HG03571 (cell line): ENCODE data around the gene MYO1B.

Experiments used
- ATAC-seq: cut with Tn5 transposase; IDR thresholded peaks from one replicate; pipeline ENCODE4 v1.9.1; 2021; ENCODE audit not compliant: unreplicated experiment

Gene MYO1B

GRCh38 chr2:191225690-191226089 lies 19.5 kb upstream of the MYO1B start:
- ATAC-seq: no peak

GRCh38 chr2:191226196-191226595 lies 19.0 kb upstream of the MYO1B start:
- ATAC-seq: no peak

GRCh38 chr2:191228333-191228732 lies 16.9 kb upstream of the MYO1B start:
- no peak for ATAC-seq

GRCh38 chr2:191228861-191229260 lies 16.3 kb upstream of the MYO1B start:
- ATAC-seq: no peak

- no peak for ATAC-seq
Observed at GRCh38 chr2:191230174-191230573, 15.0 kb upstream of the MYO1B start.

GRCh38 chr2:191231995-191232394 lies 13.2 kb upstream of the MYO1B start:
- no peak for ATAC-seq

GRCh38 chr2:191233533-191233932 lies 11.7 kb upstream of the MYO1B start:
- no peak for ATAC-seq

GRCh38 chr2:191234376-191234775 lies 10.8 kb upstream of the MYO1B start:
- no peak for ATAC-seq

- no peak for ATAC-seq
Observed at GRCh38 chr2:191240871-191241270, 4.3 kb upstream of the MYO1B start.

GRCh38 chr2:191241418-191241817 lies 3.8 kb upstream of the MYO1B start:
- ATAC-seq: no peak

- ATAC-seq: no peak
Observed at GRCh38 chr2:191243154-191243553, 2.0 kb upstream of the MYO1B start.

- ATAC-seq: no peak
Observed at GRCh38 chr2:191244350-191244749, 854 bp upstream of the MYO1B start.

GRCh38 chr2:191245869-191246531 lies 796 bp downstream of the MYO1B start:
- peak; percentile 10 for ATAC-seq

GRCh38 chr2:191246820-191247380 lies 1.7 kb downstream of the MYO1B start:
- ATAC-seq: no peak

- no peak for ATAC-seq
Observed at GRCh38 chr2:191247381-191248057, 2.3 kb downstream of the MYO1B start.

GRCh38 chr2:191249156-191249813 lies 4.1 kb downstream of the MYO1B start:
- no peak for ATAC-seq

- ATAC-seq: no peak
Observed at GRCh38 chr2:191250400-191250799, 5.2 kb downstream of the MYO1B start.

- ATAC-seq: no peak
Observed at GRCh38 chr2:191250986-191251385, 5.8 kb downstream of the MYO1B start.

GRCh38 chr2:191252699-191253098 lies 7.5 kb downstream of the MYO1B start:
- no peak for ATAC-seq

GRCh38 chr2:191253476-191253875 lies 8.3 kb downstream of the MYO1B start:
- no peak for ATAC-seq

- no peak for ATAC-seq
Observed at GRCh38 chr2:191255271-191255670, 10.1 kb downstream of the MYO1B start.

- ATAC-seq: no peak
Observed at GRCh38 chr2:191255756-191256312, 10.6 kb downstream of the MYO1B start.
